Gastroesophageal sphincter (tissue), 3 donors: ENCODE data around the gene EIF4EBP2.

Source experiments
- CTCF ChIP-seq, 4 experiments: fragments of 200-600 bp in 2 of 4; fragments of 450-650 bp in 2 of 4; sonication (generic) in 1 of 4; IDR thresholded peaks; one replicate each; pipeline ENCODE4 v1.5.1; 2017 to 2019; ENCODE audit warnings: antibody characterized with exemption in 4 of 4, mild to moderate bottlenecking in 2 of 4, moderate library complexity in 2 of 4
- EP300 ChIP-seq: sonication (generic); formaldehyde crosslinking; IDR thresholded peaks from one replicate; pipeline ENCODE4 v1.6.1; 2017; ENCODE audit warnings: antibody characterized with exemption, mild to moderate bottlenecking
- POLR2AphosphoS5 ChIP-seq: sonication (generic); formaldehyde crosslinking; IDR thresholded peaks from one replicate; pipeline ENCODE4 v1.6.1; 2017; ENCODE audit warnings: antibody characterized with exemption

- TF ChIP-seq CTCF (IDR thresholded peaks at IDR 0.05) (no peak), EP300 (no peak), POLR2AphosphoS5 (no peak)
Measured at GRCh38 chr10:70442332-70442988, 38.5 kb downstream of the EIF4EBP2 start.
